ENCODE data around the gene MARK1. TPM values are rescaled to one million over a fixed set of nuclear protein-coding genes. Genes with fewer than 3 reads are reported as not detected.
A peak's percentile ranks its signal among the peaks of the same experiment; 100 is the strongest.

Gene MARK1
- total RNA-seq, 1 experiment from 2014 or later: 17.8 TPM

GRCh38 chr1:220680085-220680687 is 152.2 kb downstream of the MARK1 start:
- H4K20me1 ChIP-seq (ENCODE audit: control insufficient read depth, insufficient read depth, insufficient read length): no peaks in the 10 kb centered on the region
- no peaks in the 10 kb centered on the region for H3K9me3 ChIP-seq (ENCODE audit: control insufficient read depth, low read depth, low read length)
- H3K4me1 Mint-ChIP-seq: no peaks in the 10 kb centered on the region
- no peak overlapping the region for H2BK12ac ChIP-seq (ENCODE audit: insufficient read length, low read depth, low read length)
- no peak overlapping the region for H2BK120ac ChIP-seq (ENCODE audit: low read depth, low read length, poor library complexity, severe bottlenecking)
- no peaks in the 10 kb centered on the region for H3K79me1 ChIP-seq (ENCODE audit: insufficient read depth, low read depth, low read length, poor library complexity, severe bottlenecking)
- no peak overlapping the region for H4K91ac ChIP-seq (ENCODE audit: insufficient read length, low read depth, low read length)
- no peaks in the 10 kb centered on the region for H3K23me2 ChIP-seq (ENCODE audit: insufficient read length, low read depth, low read length, poor library complexity, severe bottlenecking)
- no peak overlapping the region for H3K27ac ChIP-seq (ENCODE audit: insufficient read length, low read depth, low read length)
- H3K56ac ChIP-seq (ENCODE audit: insufficient read length, low read depth, low read length): no peak overlapping the region
- H3K4me3 Mint-ChIP-seq: no peak overlapping the region
- H2BK5ac ChIP-seq (ENCODE audit: insufficient read length, low read length): no peak overlapping the region
- H3K18ac ChIP-seq (ENCODE audit: insufficient read length, low read depth, low read length): no peak overlapping the region
- 0 out of 7 replicates have a peak, but pooled peaks cover 0 to 1% (median 0%) of the 10 kb centered on the region in 3 experiments for H3K36me3 Mint-ChIP-seq (ENCODE audit: insufficient read depth in 1 of 3, low read depth in 3 of 3)
- H4K5ac ChIP-seq (ENCODE audit: insufficient read length, low read depth, low read length): no peak overlapping the region
- H3K27ac Mint-ChIP-seq: no peak overlapping the region
- no peak overlapping the region for H2AK5ac ChIP-seq (ENCODE audit: insufficient read length, low read length)
- no peak for DNase-seq
- no peak overlapping the region for H3T11ph ChIP-seq (ENCODE audit: low read length)
- no peaks in the 10 kb centered on the region for H3K4me1 ChIP-seq (ENCODE audit: insufficient read depth, low read length)
- no peak overlapping the region for H3K9ac ChIP-seq (ENCODE audit: extremely low read depth, insufficient read length, low read length)
- no peak overlapping the region for H2AFZ ChIP-seq (ENCODE audit: low read length)
- WGBS (ENCODE audit: extremely low coverage, insufficient read length, low lambda C conversion rate): 100% methylated on average over 1 of the region's 7 CpGs
- no peaks in the 10 kb centered on the region for H3K27me3 ChIP-seq (ENCODE audit: insufficient read depth, low read length)
- no peak overlapping the region for H3K23ac ChIP-seq (ENCODE audit: insufficient read length, low read depth, low read length)
- no peak overlapping the region for H3K4ac ChIP-seq (ENCODE audit: low read depth, low read length)
- H3K4me2 ChIP-seq (ENCODE audit: insufficient read depth, insufficient read length, low read length): no peak overlapping the region
- H4K8ac ChIP-seq (replicated peaks; ENCODE audit: insufficient read length, low read depth, low read length): no peak overlapping the region
- H3K9me3 Mint-ChIP-seq: no peaks in the 10 kb centered on the region
- no peak overlapping the region for H2BK15ac ChIP-seq (ENCODE audit: low read depth, low read length)
- H3K14ac ChIP-seq (ENCODE audit: insufficient read depth, low read length): no peak overlapping the region
- peak; percentile 78 for TF ChIP-seq CTCF (conservative IDR thresholded peaks at IDR 0.05)
- no peak overlapping the region for H2BK20ac ChIP-seq (ENCODE audit: low read depth, low read length, poor library complexity, severe bottlenecking)
- no peaks in the 10 kb centered on the region; the same call in none of the 2 replicates for H3K27me3 Mint-ChIP-seq (ENCODE audit: low read depth)
- H3K79me2 ChIP-seq (ENCODE audit: insufficient read depth, low read length): no peaks in the 10 kb centered on the region
